HTR-8/SVneo (cell line): ENCODE results near the gene SELENOI.
"Not testable (repeated sequence)": the region's sequence is repeated elsewhere in the genome, so short reads cannot be mapped to it uniquely, and the experiment has no call there.

ENCODE experiments used
- DNase-seq: peaks from one replicate; pipeline ENCODE4 v3.0.0; 2011; ENCODE audit warnings: low spot score, mixed read lengths; ENCODE audit not compliant: insufficient read length
- FAIRE-seq: peaks from 2 replicates; lab custom pipeline; 2011; peaks lifted over from hg19 to GRCh38; lab: Jason Lieb, UNC

The SELENOI gene

GRCh38 chr2:26325851-26326250 lies 20.1 kb upstream of the SELENOI start:
- FAIRE-seq: no peak
- DNase-seq: no peak

DNA sequence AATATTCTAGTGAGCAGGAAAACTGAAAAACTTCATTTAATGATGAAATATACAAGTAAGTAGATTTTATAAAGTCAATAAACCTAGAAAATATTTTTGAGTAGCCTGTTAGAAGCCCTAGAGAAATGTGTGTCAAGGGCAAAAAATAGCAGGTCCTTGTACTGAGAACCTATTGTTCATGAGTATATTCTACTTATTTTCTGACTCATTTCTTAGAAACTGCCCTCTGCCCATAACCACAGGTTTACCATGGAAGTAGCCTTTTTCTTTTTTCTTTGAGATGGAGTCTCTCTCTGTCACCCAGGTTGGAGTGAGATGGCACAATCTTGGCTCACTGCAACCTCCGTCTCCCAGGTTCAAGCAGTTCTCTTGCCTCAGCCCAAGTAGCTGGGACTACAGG lies 19.4 kb upstream of the SELENOI start:
- no peak for FAIRE-seq
- DNase-seq: no peak

DNA sequence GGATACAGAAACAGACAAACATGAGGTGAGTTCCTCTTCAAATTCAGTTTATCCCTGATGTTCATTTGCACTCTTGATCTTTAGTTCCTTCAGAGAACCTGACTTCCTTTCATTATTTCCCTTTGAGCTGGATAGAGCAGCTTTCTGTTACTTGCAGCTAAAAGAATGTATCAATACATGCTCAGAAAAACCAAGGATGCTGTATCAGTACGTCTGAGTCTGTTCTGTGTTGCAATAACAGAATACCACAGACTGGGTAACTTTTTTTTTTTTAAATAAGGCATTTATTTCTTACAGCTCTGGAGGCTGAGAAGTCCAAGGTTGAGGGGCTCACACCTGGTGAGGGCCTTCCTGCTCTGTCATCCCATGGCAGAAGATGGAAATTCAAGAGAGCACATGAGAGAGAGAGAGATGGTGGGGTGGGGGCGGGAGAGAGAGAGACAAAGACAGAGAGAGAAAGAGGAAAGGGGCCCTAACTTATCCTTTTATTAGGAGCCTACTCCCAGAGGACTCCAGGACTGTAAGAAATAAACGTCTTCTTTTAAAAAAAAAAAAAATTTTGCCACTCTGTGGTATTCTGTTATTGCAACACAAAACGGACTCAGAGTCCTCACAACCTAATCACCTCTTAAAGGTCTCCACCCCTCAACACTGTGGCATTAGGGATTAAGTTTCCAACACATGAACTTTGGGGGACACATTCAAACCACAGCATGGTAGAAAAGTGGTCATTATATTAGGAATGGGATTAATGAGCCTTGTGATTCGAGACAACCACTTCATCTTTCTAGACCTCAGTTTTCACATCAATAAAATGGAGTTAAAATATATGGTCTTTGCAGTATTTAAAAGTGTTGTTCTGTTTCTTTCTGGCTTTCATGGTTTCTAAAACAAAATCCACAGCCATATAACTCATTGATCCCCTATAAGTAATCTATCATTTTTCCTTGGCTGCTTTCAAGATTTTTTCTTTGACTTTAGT lies 18.4 kb upstream of the SELENOI start:
- no peak for FAIRE-seq

GRCh38 chr2:26329083-26329482 lies 16.9 kb upstream of the SELENOI start:
- DNase-seq, FAIRE-seq: not testable (repeated sequence)

More for the DNA sequence above, 18.4 kb upstream of the SELENOI start:
- no peak for DNase-seq

DNA sequence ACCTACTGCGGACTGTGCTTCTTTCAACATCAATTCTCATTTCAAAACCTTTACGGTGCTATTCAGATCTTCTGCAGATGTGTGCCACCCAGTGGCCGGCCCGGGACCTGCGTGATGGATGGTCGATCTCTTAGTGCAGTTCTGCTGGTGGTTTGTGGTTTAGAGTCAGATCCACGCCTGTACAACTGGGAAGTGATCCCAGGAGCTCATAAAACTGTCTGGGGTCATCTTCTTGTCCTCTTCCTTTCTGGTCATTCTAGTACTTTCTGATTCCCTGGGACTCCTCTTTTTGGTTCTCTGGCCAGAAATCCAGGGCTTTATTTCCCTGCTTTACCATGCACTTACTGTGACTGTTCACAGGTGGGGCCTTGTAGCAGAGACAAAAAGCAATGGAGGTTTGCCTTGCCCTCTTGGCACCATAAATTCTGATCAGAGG lies 15.8 kb upstream of the SELENOI start:
- DNase-seq (peak; percentile 85), FAIRE-seq (peak; percentile 92)

DNA sequence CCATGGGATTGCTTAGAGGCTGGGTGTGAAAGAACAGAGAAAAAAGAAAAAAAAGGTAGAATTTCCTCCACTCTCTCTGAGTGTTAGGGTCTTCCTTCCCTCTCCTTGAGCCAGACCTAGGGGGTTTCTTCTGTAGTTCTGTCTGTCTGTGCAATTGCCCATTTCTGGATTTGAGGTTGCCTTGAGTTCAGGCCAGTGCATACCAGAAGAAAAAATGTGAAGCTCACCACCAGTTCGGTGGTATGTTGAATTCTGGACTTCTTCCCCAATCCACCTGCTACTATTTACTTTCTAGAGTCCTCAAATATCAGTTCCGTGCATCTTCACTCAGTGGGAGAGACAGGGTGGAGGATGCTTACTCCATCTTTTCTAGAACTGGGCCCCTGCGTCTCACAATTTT lies 15.3 kb upstream of the SELENOI start:
- DNase-seq: no peak
- FAIRE-seq: no peak

- FAIRE-seq: not testable (repeated sequence)
Observed at GRCh38 chr2:26331321-26331720, 14.6 kb upstream of the SELENOI start.

DNA sequence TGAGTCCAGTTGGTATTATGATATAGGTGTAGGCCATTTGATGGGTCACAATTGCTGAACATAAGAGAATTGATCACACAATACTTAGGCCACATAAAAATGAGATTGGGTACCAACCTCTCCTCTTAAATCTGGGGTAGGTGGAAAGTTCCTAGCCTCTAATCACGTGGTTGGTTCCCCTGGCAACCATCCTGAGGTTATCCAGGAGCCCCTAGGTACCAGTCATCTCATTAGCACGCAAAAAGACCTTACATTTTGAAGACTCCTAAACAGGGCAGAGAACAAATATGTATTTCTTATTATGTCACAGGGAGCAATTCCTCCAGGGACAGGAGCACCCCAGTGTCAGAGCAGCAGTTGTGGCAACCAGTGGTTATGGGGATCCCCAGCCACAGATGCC lies 12.7 kb upstream of the SELENOI start:
- FAIRE-seq (no peak), DNase-seq (no peak)

More at GRCh38 chr2:26331321-26331720, 14.6 kb upstream of the SELENOI start:
- not testable (repeated sequence) for DNase-seq

- DNase-seq (no peak), FAIRE-seq (no peak)
Observed at GRCh38 chr2:26335231-26335630, 10.7 kb upstream of the SELENOI start.

DNA sequence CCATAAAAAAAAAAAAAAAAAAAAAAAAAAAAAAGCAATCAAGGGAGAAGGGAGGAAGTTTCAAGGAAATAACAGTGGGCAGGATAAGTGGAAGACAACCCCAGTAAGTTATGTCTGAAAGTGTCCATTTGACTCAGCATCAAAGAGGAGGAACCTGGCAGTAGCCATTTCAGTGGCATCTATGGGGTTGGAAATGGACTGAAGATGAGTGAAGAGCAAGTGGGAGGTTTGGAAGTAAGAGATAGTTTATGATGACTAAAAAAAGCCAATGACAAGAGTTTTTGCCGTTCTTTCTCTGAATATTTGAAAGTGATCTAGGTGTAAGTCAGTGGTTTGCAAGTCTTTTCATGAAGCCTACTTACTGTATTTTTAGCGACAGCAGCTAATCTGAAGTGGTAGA lies 9.2 kb upstream of the SELENOI start:
- no peak for FAIRE-seq
- no peak for DNase-seq

DNA sequence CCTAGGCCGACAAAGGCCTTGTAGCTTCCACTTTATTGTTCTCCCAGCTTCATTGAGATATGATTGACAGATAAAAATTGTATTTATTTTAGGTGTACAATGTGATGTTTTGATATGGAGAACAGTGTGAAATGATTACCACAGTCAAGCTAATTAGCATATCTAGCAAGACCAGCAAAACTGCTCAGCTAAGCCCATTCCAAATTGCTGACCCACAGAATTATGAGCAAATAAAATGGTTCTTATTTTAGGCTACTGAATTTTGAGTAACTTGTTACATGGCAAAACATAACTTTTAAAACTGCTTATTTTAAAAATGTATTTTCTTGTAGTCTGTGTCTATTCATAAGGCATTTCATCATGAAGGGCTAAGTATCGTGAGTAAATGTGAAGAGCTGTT lies 8.6 kb upstream of the SELENOI start:
- DNase-seq: no peak
- no peak for FAIRE-seq

DNA sequence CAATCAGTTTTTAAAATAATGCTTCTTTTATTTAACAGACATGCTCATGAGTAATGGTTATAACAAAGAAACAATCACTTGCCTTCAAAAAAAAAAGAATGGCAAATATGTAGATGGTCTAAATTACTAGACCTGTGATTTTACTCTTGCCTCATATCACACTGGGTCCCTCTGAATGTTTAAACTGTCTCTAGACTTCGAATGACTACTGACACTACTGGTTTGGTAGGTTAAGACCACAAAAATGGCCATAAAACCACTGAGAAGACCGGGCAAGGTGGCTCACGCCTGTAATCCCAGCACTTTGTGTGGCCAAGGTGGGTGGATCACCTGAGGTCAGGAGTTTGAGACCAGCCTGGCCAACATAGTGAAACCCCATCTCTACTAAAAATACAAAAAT lies 5.1 kb upstream of the SELENOI start:
- FAIRE-seq: no peak

GRCh38 chr2:26344581-26345282 lies 1.2 kb upstream of the SELENOI start:
- FAIRE-seq (no peak), DNase-seq (no peak)

More for the DNA sequence above, 5.1 kb upstream of the SELENOI start:
- no peak for DNase-seq

GRCh38 chr2:26345283-26345544 lies 729 bp upstream of the SELENOI start:
- FAIRE-seq: no peak
- no peak for DNase-seq

DNA sequence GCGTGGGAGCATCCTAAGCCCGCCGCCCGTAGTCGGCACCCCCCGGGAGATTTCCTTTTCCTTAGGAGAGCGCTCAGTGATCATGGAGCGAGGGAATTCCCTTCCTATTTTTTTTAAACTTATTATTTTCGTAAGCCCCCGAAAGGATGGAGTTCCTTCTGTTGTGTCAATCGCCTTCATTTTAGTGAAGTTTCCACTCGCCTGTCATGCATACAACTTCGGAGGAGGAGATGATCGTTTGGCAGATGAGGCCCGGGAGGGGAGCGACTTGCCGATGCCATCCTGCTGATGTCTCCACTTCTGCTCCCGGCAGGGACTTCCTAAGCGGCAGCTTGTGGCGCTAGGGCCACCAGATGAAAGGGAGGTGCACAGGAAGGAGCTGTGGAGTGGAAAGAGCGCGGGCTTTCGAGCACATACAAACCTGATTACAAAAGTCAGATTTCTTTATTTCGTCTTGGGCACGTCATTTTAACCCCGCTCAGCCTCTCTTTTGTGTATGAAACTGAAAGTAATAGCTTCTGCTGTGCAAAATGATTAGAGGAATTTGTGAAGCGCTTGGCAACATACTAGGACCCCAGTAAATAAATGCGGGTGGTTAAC lies 611 bp downstream of the SELENOI start, which contains the start of gene ADGRF3:
Gene ADGRF3 (minus strand): TSS at position 336 of the 600 bp plus-strand sequence. CDS start 555 bp downstream, outside the sequence.
- DNase-seq: no peak
- FAIRE-seq: no peak

DNA sequence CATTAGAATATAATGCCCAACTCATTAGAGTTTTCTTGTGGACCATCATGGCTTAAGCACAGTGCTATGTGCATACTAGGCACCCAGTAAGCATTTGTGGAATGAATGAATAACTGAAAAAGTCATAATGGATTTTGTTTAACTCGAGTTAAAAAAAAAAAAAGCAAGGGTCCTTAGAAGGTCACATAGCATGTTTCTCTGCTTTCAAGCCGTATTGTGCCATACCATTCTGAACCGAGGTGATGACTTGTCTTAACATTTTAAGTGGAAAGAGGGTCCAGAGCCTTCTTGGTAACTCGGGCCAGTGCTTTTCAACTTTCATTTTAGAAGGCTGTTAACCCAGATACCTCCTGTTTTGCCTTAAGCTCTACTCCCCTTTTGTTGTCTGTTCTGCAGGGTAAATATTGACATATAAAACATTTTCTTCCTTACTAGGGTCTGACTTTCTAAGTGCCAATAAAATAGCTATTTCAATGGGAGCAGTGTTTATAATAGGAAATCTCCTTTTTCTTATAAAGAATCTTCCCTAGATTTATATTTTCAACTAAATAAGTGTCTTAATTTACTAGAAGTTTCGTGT lies 1.4 kb downstream of the SELENOI start:
- FAIRE-seq (no peak), DNase-seq (no peak)

DNA sequence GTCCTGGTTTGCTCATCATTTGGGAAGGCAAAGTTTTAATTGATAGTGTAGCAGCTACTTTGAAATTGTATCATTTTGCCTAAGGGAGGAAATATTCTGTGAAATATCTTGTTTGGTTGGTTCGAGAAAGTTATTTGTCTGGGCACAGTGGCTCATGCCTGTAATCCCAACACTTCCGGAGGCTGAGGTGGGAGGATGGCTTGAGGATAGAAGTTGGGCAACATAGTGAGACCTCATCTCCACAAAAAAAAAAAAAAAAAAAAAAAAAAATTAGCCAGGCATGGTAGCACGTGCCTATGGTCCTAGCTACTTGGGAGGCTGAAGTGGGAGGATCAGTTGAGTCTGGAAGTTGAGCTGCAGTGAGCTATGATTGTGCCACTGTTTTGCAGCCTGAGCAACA lies 3.7 kb downstream of the SELENOI start:
- no peak for DNase-seq
- no peak for FAIRE-seq

- FAIRE-seq (no peak), DNase-seq (no peak)
Observed at GRCh38 chr2:26351375-26352090, 5.6 kb downstream of the SELENOI start.

- FAIRE-seq (no peak), DNase-seq (no peak)
Observed at GRCh38 chr2:26352892-26353291, 6.9 kb downstream of the SELENOI start.

DNA sequence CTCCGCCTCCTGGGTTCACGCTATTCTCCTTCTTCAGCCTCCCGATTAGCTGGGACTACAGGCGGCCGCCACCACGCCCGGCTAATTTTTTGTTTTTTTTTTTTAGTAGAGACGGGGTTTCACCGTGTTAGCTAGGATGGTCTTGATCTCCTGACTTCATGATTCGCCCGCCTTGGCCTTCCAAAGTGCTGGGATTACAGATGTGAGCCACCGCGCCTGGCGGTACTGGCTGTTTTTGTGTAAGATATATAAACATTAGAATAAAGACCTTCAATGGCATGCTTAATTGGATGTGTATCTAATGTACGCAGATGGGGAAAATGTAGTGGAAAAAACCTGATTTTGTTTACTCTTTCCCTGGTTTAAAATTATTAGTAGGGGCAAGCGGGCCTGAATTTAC lies 8.5 kb downstream of the SELENOI start:
- DNase-seq, FAIRE-seq: not testable (repeated sequence)
